BLaER1 (cell line): ENCODE measurements around the gene VNN1.

Experiments
- H3K27ac ChIP-seq: shearing (Covaris generic); formaldehyde crosslinking; 2 replicates; pipeline ENCODE4 v1.8.1; 2022
- H3K27me3 ChIP-seq: shearing (Covaris generic); formaldehyde crosslinking; 2 replicates; pipeline ENCODE4 v1.8.1; 2022
- H3K36me3 ChIP-seq: shearing (Covaris generic); formaldehyde crosslinking; 2 replicates; pipeline ENCODE4 v1.8.1; 2022
- H3K4me1 ChIP-seq: shearing (Covaris generic); formaldehyde crosslinking; 2 replicates; pipeline ENCODE4 v1.8.1; 2022
- H3K4me2 ChIP-seq: shearing (Covaris generic); formaldehyde crosslinking; 2 replicates; pipeline ENCODE4 v1.8.1; 2022
- H3K4me3 ChIP-seq: shearing (Covaris generic); formaldehyde crosslinking; 2 replicates; pipeline ENCODE4 v1.8.1; 2022
- H3K9ac ChIP-seq: shearing (Covaris generic); formaldehyde crosslinking; 2 replicates; pipeline ENCODE4 v1.8.1; 2022
- H3K9me3 ChIP-seq: shearing (Covaris generic); formaldehyde crosslinking; 2 replicates; pipeline ENCODE4 v1.8.1; 2022
- H4K20me1 ChIP-seq: shearing (Covaris generic); formaldehyde crosslinking; 2 replicates; pipeline ENCODE4 v1.8.1; 2022
- Cebpa-rat ChIP-seq: shearing (Covaris generic); IDR thresholded peaks from 2 replicates; pipeline ENCODE4 v1.8.1; 2022

The VNN1 gene

DNA sequence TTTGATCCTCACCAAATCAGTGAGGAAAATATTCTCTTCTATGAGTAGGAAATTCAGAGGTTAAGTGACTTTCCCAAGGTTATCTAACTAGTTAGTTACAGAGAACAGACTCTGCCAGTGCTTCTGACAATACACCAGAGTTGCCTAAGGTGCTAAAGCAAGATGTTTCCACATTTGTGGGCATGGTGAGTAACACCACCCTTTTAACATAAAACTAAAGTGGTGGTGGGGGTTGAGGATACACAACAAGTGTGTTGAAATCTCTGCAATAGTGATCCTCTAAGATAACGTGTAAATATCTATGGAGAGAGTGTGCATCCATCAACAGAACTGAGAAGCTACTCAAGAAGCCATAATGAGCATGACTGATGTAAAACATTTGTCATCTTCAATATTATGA is 32.2 kb upstream of the VNN1 start:
- no peak overlapping the region for H3K4me2 ChIP-seq
- no peaks in the 10 kb centered on the region for H3K27me3 ChIP-seq
- no peaks in the 10 kb centered on the region for H3K9me3 ChIP-seq
- no peak overlapping the region for H3K4me3 ChIP-seq
- H3K36me3 ChIP-seq = no peaks in the 10 kb centered on the region
- H4K20me1 ChIP-seq = no peaks in the 10 kb centered on the region
- no peak overlapping the region for H3K27ac ChIP-seq
- no peak for TF ChIP-seq Cebpa-rat
- no peak overlapping the region for H3K9ac ChIP-seq
- no peaks in the 10 kb centered on the region for H3K4me1 ChIP-seq

GRCh38 chr6:132742495-132742894 is 28.6 kb upstream of the VNN1 start:
- H4K20me1 ChIP-seq = no peaks in the 10 kb centered on the region
- no peak overlapping the region for H3K4me2 ChIP-seq
- no peak overlapping the region for H3K4me3 ChIP-seq
- H3K9me3 ChIP-seq = no peaks in the 10 kb centered on the region
- H3K9ac ChIP-seq = no peak overlapping the region
- H3K4me1 ChIP-seq = no peaks in the 10 kb centered on the region
- H3K36me3 ChIP-seq = no peaks in the 10 kb centered on the region
- no peak for TF ChIP-seq Cebpa-rat
- H3K27me3 ChIP-seq = no peaks in the 10 kb centered on the region
- H3K27ac ChIP-seq = no peak overlapping the region

DNA sequence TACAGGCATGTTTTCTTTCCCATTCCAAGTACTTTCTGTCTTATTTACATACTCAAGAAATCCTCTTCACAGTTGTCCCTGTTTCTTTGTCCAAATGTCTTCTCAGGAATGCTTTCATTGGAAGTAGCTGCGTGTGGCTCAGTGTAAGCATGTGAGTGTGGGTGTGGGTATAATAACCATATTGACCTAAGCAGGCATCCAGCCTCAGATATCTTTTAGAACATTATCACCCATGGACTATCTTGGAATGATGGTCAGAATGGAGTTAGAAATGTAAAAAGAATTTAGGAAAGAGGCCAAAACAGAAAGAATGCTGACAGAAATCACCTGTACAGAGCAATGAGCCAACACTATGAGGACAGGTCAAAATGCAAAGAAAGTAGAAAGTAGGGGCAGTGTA is 27.4 kb upstream of the VNN1 start:
- Histone ChIP-seq H3K9ac (no peak overlapping the region), H3K36me3 (no peaks in the 10 kb centered on the region), H3K27me3 (no peaks in the 10 kb centered on the region), H3K4me2 (no peak overlapping the region), H3K9me3 (no peaks in the 10 kb centered on the region), H3K4me1 (no peaks in the 10 kb centered on the region), H4K20me1 (no peaks in the 10 kb centered on the region), H3K4me3 (no peak overlapping the region), H3K27ac (no peak overlapping the region)
- TF ChIP-seq Cebpa-rat = no peak

DNA sequence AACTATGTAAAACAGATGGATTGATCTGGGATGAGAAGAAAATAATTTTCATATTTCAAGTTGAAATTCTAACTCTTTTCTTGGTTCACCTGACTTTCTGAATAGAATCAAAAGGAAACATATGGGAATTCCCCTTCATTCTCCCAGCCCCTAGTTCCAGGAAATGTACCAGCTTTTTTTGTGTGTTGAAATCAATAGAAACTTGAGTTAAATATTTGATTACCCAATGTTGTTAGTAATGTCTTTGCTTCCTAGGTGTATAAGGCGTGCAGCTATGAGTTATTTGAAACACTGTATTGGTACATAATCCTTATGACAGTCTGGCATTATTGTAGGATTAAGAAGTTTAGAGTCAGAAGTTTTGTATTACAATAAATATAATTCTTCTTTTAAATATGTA is 22.4 kb upstream of the VNN1 start:
- Histone ChIP-seq H4K20me1 (no peaks in the 10 kb centered on the region), H3K4me3 (no peak overlapping the region), H3K27ac (no peak overlapping the region), H3K27me3 (no peaks in the 10 kb centered on the region), H3K9ac (no peak overlapping the region), H3K4me2 (no peak overlapping the region), H3K36me3 (no peaks in the 10 kb centered on the region), H3K4me1 (no peaks in the 10 kb centered on the region), H3K9me3 (no peaks in the 10 kb centered on the region)
- TF ChIP-seq Cebpa-rat = no peak

DNA sequence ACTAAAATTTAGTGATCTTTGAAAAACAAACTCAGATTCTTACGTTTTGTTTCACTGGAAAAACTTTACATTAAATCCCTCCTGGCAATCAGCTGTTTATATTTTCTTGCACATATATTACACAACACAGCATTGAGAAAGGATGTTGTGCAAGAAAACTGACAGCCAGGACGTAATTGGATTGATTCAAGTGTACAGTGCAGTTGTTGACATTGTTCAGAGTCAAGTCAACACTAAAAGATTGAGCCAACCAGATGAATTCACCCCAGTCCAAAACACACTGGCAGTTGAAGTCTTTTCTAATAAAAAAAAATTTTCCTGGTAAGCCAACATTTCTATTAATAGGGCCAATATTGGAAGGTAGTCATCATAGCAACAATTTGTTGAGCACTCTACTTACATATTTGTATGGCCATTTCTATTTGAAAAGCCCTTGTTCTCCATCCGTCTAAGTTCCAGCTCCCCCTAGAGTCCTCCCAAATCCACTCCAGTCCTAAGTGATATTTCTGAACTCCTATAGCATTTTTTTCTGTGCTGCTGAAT is 20.9 kb upstream of the VNN1 start:
- Histone ChIP-seq H3K9ac (no peak overlapping the region), H3K27ac (no peak overlapping the region), H3K27me3 (no peaks in the 10 kb centered on the region), H4K20me1 (no peaks in the 10 kb centered on the region), H3K4me1 (no peaks in the 10 kb centered on the region), H3K36me3 (no peaks in the 10 kb centered on the region), H3K4me3 (no peak overlapping the region), H3K9me3 (no peaks in the 10 kb centered on the region), H3K4me2 (no peak overlapping the region)
- no peak for TF ChIP-seq Cebpa-rat

DNA sequence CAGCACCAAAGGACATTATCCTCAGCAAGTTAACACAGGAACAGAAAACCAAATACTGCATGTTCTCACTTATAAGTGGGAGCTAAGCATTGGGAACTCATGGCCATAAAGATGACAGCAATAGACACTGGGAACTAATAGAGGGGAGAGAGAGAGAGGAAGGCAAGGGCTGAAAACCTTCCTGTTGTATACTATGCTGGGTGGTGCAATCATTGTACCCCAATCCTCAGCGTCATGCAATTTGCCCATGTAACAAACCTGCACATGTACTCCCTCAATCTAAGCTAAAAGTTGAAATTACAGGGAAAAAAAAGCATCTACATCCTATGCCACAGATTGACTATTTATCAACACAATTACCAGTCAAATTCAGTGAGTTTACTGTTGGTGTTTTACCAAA is 20.0 kb upstream of the VNN1 start:
- no peak overlapping the region for H3K27ac ChIP-seq
- no peaks in the 10 kb centered on the region for H3K36me3 ChIP-seq
- H3K4me3 ChIP-seq = no peak overlapping the region
- no peaks in the 10 kb centered on the region for H3K9me3 ChIP-seq
- H3K9ac ChIP-seq = no peak overlapping the region
- H3K27me3 ChIP-seq = no peaks in the 10 kb centered on the region
- H3K4me2 ChIP-seq = no peak overlapping the region
- TF ChIP-seq Cebpa-rat = no peak
- H3K4me1 ChIP-seq = no peaks in the 10 kb centered on the region
- H4K20me1 ChIP-seq = no peaks in the 10 kb centered on the region

- Histone ChIP-seq H3K4me3 (no peak overlapping the region), H3K27me3 (no peaks in the 10 kb centered on the region), H3K36me3 (no peaks in the 10 kb centered on the region), H3K9me3 (no peaks in the 10 kb centered on the region), H3K4me2 (no peak overlapping the region), H4K20me1 (no peaks in the 10 kb centered on the region), H3K9ac (no peak overlapping the region), H3K27ac (no peak overlapping the region), H3K4me1 (no peaks in the 10 kb centered on the region)
- no peak for TF ChIP-seq Cebpa-rat
These were observed 19.4 kb upstream of the VNN1 start for GRCh38 chr6:132733283-132733682.

DNA sequence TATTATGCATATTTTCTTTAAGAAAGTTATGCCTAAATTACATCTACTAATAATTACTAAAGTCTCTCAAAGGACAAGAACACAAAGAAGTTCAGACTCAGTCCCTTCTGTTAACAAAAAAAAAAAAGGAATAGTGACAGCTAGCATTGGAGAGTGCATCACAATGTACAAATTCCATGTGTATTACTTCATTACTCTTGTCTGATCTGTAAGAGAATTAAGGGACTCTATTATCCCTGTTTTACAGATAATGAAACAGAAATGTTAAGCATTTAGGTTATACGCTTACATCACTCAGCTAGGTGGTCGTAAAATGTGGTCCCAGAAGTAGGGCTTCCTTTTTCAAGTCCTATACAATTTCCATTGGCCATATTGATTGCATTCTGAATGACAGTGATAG is 17.2 kb upstream of the VNN1 start:
- no peak for TF ChIP-seq Cebpa-rat
- H4K20me1 ChIP-seq = no peaks in the 10 kb centered on the region
- no peak overlapping the region for H3K4me3 ChIP-seq
- H3K36me3 ChIP-seq = no peaks in the 10 kb centered on the region
- no peaks in the 10 kb centered on the region for H3K9me3 ChIP-seq
- H3K4me1 ChIP-seq = no peaks in the 10 kb centered on the region
- no peak overlapping the region for H3K27ac ChIP-seq
- H3K27me3 ChIP-seq = no peaks in the 10 kb centered on the region
- no peak overlapping the region for H3K4me2 ChIP-seq
- H3K9ac ChIP-seq = no peak overlapping the region

DNA sequence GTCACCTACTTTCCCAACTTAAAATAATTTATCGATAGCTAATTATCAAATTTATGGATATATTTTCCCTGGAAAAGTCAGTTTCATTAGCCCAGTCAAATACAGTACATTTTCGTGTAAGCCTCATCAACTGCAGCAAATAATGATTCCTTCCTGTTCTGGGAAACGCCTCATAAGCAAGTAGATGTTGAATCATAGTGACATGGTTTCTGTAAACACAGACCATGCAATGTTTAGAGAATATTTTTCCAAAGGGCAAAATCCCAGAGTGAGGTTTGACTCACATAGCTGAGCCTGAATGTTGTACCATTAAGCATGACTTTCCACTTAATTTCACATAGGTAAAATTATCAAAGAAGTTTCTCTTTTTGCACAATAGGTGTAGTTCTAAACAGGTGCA is 16.7 kb upstream of the VNN1 start:
- Histone ChIP-seq H3K4me1 (no peaks in the 10 kb centered on the region), H3K9me3 (no peaks in the 10 kb centered on the region), H3K27me3 (no peaks in the 10 kb centered on the region), H3K4me3 (no peak overlapping the region), H4K20me1 (no peaks in the 10 kb centered on the region), H3K9ac (no peak overlapping the region), H3K36me3 (no peaks in the 10 kb centered on the region), H3K27ac (no peak overlapping the region), H3K4me2 (no peak overlapping the region)
- no peak for TF ChIP-seq Cebpa-rat

DNA sequence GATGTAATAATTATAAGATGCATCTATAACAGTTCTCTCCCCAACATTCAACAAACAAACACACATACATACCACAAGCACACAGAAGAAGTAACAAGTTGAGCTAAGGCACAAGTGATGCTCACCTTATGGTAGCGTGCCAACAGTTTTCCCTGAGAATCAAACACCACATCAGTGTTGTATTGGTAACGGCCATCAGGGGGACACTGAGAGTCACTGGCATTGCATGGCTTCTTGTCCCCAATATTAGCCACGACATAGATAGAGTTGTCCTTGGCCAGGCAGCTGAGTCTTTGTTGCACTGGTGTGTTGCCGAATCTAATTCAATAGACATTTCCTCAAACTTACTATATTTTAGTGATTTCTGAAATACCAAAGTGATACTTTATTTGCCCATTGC is 14.8 kb upstream of the VNN1 start:
- Histone ChIP-seq H3K4me3 (no peak overlapping the region), H3K27ac (no peak overlapping the region), H3K9ac (no peak overlapping the region), H3K4me1 (no peaks in the 10 kb centered on the region), H4K20me1 (no peaks in the 10 kb centered on the region), H3K9me3 (no peaks in the 10 kb centered on the region), H3K36me3 (no peaks in the 10 kb centered on the region), H3K27me3 (no peaks in the 10 kb centered on the region), H3K4me2 (no peak overlapping the region)
- TF ChIP-seq Cebpa-rat = no peak

- Histone ChIP-seq H3K9ac (no peak overlapping the region), H3K9me3 (no peaks in the 10 kb centered on the region), H4K20me1 (no peaks in the 10 kb centered on the region), H3K27me3 (no peaks in the 10 kb centered on the region), H3K4me3 (no peak overlapping the region), H3K4me2 (no peak overlapping the region), H3K4me1 (no peaks in the 10 kb centered on the region), H3K27ac (no peak overlapping the region), H3K36me3 (no peaks in the 10 kb centered on the region)
- no peak for TF ChIP-seq Cebpa-rat
These were observed 12.7 kb upstream of the VNN1 start for GRCh38 chr6:132726608-132726975.
